GM12801 (cell line): ENCODE measurements around the gene CCDC122.

Source experiments
- TF ChIP-seq, protein P1 (sequence below): IDR thresholded peaks from one replicate; pipeline ENCODE4 v1.5.1; 2011; ENCODE audit warnings: control low read depth; ENCODE audit not compliant: insufficient read length; ENCODE audit errors: extremely low read depth

The CCDC122 gene

DNA sequence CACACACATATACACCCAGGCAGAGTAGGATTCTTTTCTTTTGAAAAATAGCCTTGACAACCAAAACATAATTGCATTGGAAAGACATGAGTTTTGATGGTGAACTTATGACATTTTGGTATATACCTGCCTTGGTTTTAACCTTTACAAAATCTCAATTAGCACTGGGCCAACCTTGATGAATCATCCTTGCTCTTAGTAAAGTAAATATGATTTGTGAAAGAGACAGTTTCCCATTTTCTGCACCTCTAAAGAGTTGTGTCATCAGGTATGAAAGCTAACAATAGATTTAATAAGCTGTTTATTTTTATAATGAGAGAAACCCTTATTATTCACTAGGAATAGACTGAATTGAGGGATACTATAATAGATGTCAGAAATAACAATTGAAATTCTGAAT lies 77.0 kb downstream of the CCDC122 start:
- TF ChIP-seq, protein P1, sequence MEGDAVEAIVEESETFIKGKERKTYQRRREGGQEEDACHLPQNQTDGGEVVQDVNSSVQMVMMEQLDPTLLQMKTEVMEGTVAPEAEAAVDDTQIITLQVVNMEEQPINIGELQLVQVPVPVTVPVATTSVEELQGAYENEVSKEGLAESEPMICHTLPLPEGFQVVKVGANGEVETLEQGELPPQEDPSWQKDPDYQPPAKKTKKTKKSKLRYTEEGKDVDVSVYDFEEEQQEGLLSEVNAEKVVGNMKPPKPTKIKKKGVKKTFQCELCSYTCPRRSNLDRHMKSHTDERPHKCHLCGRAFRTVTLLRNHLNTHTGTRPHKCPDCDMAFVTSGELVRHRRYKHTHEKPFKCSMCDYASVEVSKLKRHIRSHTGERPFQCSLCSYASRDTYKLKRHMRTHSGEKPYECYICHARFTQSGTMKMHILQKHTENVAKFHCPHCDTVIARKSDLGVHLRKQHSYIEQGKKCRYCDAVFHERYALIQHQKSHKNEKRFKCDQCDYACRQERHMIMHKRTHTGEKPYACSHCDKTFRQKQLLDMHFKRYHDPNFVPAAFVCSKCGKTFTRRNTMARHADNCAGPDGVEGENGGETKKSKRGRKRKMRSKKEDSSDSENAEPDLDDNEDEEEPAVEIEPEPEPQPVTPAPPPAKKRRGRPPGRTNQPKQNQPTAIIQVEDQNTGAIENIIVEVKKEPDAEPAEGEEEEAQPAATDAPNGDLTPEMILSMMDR, result no peak

DNA sequence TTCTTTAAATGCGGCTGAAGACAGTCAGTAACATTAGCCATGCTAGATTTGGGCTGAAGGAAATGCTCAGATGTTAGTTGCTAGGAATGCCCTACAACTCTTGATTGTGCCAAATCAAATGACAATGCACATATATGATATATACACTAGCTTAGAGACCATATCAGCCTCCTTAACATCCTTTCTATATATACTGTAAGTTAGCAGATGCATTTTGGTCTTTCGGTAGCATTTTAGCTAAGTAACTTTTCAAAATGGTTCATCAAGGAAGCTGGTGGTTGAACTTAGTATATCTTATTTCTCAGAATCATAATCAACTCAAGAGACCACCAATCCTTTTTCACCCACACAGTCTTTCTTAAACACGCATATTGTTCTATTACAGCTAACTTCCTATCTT lies 78.7 kb downstream of the CCDC122 start:
- TF ChIP-seq, protein P1, result no peak

DNA sequence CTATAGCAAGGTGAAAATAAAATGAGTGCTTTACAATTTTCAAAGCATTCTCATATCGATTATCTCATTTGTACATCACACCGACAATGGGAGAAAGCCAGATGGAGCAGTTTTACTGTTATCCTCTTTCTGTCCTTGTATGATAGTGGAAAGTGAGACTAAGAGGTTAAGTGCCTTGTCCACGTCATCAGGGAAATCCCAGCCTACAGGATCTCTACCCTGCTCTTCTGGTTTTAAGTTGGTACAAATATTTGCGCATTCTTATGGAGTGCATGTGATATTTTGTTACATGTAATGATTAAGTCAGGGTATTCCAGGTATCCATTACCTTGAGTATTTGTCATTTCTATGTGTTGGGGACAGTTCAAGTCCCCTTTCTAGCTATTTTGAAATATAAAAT lies 80.3 kb downstream of the CCDC122 start:
- TF ChIP-seq, protein P1, result no peak

DNA sequence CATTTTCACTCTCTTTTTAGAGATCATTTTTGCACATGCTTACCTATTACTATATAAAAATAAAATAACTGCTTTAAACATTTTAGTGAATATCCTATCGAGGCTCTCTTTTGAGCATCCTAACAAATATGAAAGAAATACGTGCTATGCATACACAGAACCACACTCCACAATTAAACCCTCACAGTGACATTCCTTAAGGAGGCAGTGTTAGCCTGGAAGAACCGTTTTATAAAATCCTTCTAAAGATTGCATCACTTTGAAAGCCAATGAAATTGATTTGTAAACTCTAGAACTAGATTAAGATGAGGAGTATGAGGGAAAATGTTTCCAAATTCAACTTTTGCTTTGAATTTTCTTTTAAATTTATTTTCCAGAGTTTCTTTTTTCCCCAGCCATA lies 81.7 kb downstream of the CCDC122 start:
- TF ChIP-seq, protein P1, result no peak

DNA sequence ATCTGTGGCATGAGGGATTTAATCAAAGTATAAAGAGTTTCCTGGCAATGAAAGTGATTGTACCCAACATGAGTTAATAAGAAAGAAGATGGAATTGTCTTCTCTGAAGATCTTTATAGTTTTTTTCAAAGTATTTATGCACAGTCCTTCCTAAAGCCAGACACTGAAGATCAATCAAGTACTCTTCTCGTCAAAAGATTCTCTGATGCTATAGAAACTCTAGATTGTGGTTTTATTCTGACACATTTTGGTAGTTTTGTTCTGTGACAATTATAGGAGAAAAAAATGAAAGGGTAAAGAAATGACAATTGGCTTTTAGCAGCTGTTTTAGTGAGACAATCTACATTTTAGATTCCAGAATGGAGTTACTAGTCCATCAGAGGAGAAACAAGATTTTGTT lies 82.4 kb downstream of the CCDC122 start:
- TF ChIP-seq, protein P1, result no peak

DNA sequence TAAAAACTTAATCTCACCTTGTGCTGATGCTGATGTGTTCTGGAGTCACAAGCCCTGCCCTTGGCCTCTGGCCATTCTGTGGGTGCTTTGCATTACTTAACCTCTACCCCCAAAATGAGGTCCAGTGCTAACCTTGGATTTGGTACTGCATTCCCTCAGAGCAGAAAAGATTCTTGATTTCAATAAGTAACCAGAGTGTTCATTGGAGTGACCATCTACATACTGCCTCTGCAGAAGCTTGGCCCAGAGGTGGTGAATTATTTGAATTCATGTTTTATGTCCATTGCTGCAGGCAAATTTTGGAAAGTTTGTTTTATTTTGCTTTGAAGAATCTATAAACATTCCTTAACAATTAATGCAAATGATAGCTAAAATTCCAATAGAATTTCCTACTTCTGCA lies 85.1 kb downstream of the CCDC122 start:
- TF ChIP-seq, protein P1, result no peak

DNA sequence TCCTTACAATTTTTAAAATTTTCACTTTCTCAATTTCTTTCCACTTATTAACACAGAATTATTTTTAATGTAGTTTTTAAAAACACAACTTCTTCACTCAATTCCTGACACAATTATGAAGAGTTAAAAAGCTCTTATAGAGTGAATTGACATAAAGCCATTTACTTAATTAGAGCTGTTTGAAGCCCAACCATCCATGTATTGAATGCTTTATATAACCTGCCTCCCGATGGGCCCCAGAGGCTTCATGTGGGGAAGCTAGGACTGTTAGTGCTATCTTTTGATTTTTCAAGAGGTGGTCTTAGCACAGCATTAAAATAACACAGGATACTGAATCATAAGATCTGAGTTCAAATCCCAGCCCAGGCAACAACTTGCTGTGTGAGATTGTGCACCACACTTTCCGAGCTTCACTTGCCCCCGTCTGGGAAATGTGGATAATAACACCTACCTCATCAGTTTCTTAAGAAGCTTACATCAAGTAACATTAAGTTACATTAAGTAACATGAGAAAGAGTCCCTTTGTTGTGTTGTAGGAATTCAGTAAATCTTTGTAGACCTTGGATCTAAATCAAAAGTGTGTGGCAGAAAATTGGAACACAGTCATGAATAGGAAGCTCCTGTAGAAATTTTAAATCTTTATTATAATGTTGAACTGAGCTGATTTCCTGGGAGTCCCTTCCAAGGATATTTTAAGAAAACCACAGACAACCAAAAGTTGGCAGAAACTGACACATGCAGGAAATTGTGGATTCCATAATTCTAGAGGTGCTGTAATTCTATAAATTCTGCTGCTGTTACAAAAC lies 87.3 kb downstream of the CCDC122 start:
- TF ChIP-seq, protein P1, result no peak
